ENCODE data around the gene NR2C2AP. TPM values are rescaled to one million over a fixed set of nuclear protein-coding genes. Genes with fewer than 3 reads are reported as not detected.

Gene NR2C2AP
- total and polyA plus RNA-seq, 8 donors, result 6.8 to 19.1 (median 9.2) TPM

- intact Hi-C loops (cut with DNase I), result no loop called here
- ATAC-seq, result no peak
- no peak for DNase-seq
- Histone ChIP-seq H3K4me3 (no peak overlapping the region), H3K9me3 (no peaks in the 10 kb centered on the region), H3K27me3 (no peaks in the 10 kb centered on the region), H3K36me3 (no peaks in the 10 kb centered on the region), H3K4me1 (no peaks in the 10 kb centered on the region), H3K27ac (no peak overlapping the region)
- TF ChIP-seq, protein P1, sequence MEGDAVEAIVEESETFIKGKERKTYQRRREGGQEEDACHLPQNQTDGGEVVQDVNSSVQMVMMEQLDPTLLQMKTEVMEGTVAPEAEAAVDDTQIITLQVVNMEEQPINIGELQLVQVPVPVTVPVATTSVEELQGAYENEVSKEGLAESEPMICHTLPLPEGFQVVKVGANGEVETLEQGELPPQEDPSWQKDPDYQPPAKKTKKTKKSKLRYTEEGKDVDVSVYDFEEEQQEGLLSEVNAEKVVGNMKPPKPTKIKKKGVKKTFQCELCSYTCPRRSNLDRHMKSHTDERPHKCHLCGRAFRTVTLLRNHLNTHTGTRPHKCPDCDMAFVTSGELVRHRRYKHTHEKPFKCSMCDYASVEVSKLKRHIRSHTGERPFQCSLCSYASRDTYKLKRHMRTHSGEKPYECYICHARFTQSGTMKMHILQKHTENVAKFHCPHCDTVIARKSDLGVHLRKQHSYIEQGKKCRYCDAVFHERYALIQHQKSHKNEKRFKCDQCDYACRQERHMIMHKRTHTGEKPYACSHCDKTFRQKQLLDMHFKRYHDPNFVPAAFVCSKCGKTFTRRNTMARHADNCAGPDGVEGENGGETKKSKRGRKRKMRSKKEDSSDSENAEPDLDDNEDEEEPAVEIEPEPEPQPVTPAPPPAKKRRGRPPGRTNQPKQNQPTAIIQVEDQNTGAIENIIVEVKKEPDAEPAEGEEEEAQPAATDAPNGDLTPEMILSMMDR (IDR thresholded peaks at IDR 0.05), result no peak
- no peak for FAIRE-seq
- WGBS, 2 donors, result 98 to 100% methylated on average over 1 of the region's 1 CpG
These were observed 37.8 kb downstream of the NR2C2AP start for GRCh38 chr19:19165396-19165795.

- H3K27me3 ChIP-seq, result no peaks in the 10 kb centered on the region
- TF ChIP-seq, protein P1 (IDR thresholded peaks at IDR 0.05), result no peak
- no peaks in the 10 kb centered on the region for H3K4me1 ChIP-seq
- FAIRE-seq, result no peak
- no peak for DNase-seq
- ATAC-seq, result no peak
- no peak overlapping the region for H3K4me3 ChIP-seq
- no peaks in the 10 kb centered on the region for H3K36me3 ChIP-seq
- H3K27ac ChIP-seq, result no peak overlapping the region
- WGBS, 2 donors, result 87 to 91% methylated on average over 7 of the region's 7 CpGs
- intact Hi-C loops (cut with DNase I), result no loop called here
- no peaks in the 10 kb centered on the region for H3K9me3 ChIP-seq
These were observed 40.7 kb downstream of the NR2C2AP start for GRCh38 chr19:19162495-19162894.

- 64% methylated on average over 20 to 26 of the region's 26 CpGs for WGBS, 2 donors
These were observed 42.7 kb downstream of the NR2C2AP start for GRCh38 chr19:19160461-19161035.

DNA sequence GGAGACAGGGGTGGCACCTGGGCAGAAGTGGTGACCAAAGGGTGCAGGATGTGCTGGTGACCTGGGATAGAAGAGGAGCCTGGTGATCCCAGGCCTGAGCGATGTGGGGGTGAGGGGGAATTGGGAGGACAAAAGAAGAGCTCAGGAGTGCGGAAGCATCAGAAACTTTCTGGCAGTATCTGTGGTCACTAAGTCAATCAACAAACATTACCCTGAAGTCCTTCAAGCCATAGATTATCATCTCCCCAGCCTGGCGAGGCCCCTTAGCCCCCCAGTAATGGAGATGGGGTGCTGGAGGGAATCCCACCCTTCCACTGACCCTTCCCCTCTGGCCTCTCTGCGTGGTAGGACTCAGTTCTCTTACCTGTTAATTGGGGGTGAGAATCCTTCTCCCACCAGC lies 43.7 kb downstream of the NR2C2AP start:
- no peak overlapping the region for H3K27ac ChIP-seq
- H3K27me3 ChIP-seq, result no peaks in the 10 kb centered on the region
- H3K4me1 ChIP-seq, result no peaks in the 10 kb centered on the region
- no peaks in the 10 kb centered on the region for H3K9me3 ChIP-seq
- intact Hi-C loops (cut with DNase I), result no loop called here
- DNase-seq (no peak), ATAC-seq (no peak), FAIRE-seq (no peak)
- H3K36me3 ChIP-seq, result no peaks in the 10 kb centered on the region
- 83 to 89% methylated on average over 4 of the region's 4 CpGs for whole genome bisulfite sequencing, 2 donors
- no peak overlapping the region for H3K4me3 ChIP-seq
- TF ChIP-seq, protein P1 (IDR thresholded peaks at IDR 0.05), result no peak

More at GRCh38 chr19:19160461-19161035, 42.7 kb downstream of the NR2C2AP start:
- H3K4me1 ChIP-seq, result no peaks in the 10 kb centered on the region
- no peaks in the 10 kb centered on the region for H3K36me3 ChIP-seq
- TF ChIP-seq, protein P1 (IDR thresholded peaks at IDR 0.05), result no peak
- H3K9me3 ChIP-seq, result no peaks in the 10 kb centered on the region
- DNase-seq (no peak), FAIRE-seq (no peak), ATAC-seq (no peak)
- no peak overlapping the region for H3K27ac ChIP-seq
- H3K27me3 ChIP-seq, result no peaks in the 10 kb centered on the region
- no peak overlapping the region for H3K4me3 ChIP-seq
- intact Hi-C loops (cut with DNase I), result no loop called here

- intact Hi-C loops (cut with DNase I), result no loop called here
- TF ChIP-seq, protein P1 (IDR thresholded peaks at IDR 0.05), result no peak
- H3K36me3 ChIP-seq, result no peaks in the 10 kb centered on the region
- no peak for ATAC-seq
- H3K4me3 ChIP-seq, result no peak overlapping the region
- H3K27me3 ChIP-seq, result no peaks in the 10 kb centered on the region
- H3K4me1 ChIP-seq, result no peaks in the 10 kb centered on the region
- DNase-seq, result no peak
- H3K27ac ChIP-seq, result no peak overlapping the region
- H3K9me3 ChIP-seq, result no peaks in the 10 kb centered on the region
- 83 to 90% methylated on average over 6 of the region's 6 CpGs for WGBS, 2 donors
- FAIRE-seq, result no peak
These were observed 45.4 kb downstream of the NR2C2AP start for GRCh38 chr19:19157808-19158207.

All from pancreas (tissue), 10 donors.